NT2/D1 (cell line): ENCODE measurements around the gene AKAP8L.

ENCODE experiments used
- SUZ12 ChIP-seq: IDR thresholded peaks from 2 replicates; pipeline ENCODE4 v1.6.1; 2011; ENCODE audit not compliant: insufficient read length, insufficient read depth; ENCODE audit errors: extremely low read depth
- YY1 ChIP-seq: IDR thresholded peaks from 2 replicates; pipeline ENCODE4 v1.6.1; 2011; ENCODE audit not compliant: insufficient read length, insufficient read depth
- ZNF274 ChIP-seq: IDR thresholded peaks from 2 replicates; pipeline ENCODE4 v1.6.1; 2011; ENCODE audit warnings: mild to moderate bottlenecking, low read depth, low read length

- no peak for TF ChIP-seq YY1
- TF ChIP-seq SUZ12: no peak
- TF ChIP-seq ZNF274: no peak
These were observed 11.2 kb upstream of the AKAP8L start for GRCh38 chr19:15429825-15430467.
